Memory B cell (primary cell): ENCODE results near the gene SLC9A3.

Experiments
- ATAC-seq: fragments of 150-1000 bp; cut with Tn5 transposase; 2 replicates; pipeline ENCODE4 v1.10.0; 2021; ENCODE audit warnings: low read depth, mild to moderate bottlenecking, moderate library complexity
- DNase-seq, 2 donors: peaks; one replicate each; pipeline ENCODE4 v3.0.0; 2022; ENCODE audit warnings: low spot score in 2 of 2
- H3K27ac Mint-ChIP-seq: one replicate; pipeline ENCODE4 v1.8.0; 2022; ENCODE audit warnings: mild to moderate bottlenecking, moderate library complexity, mixed read lengths
- H3K27me3 Mint-ChIP-seq: one replicate; pipeline ENCODE4 v1.8.0; 2022; ENCODE audit warnings: mixed read lengths
- H3K36me3 Mint-ChIP-seq: one replicate; pipeline ENCODE4 v1.8.0; 2022; ENCODE audit warnings: mild to moderate bottlenecking, mixed read lengths
- H3K4me1 Mint-ChIP-seq: one replicate; pipeline ENCODE4 v1.8.0; 2022; ENCODE audit warnings: mixed read lengths
- H3K4me3 Mint-ChIP-seq: one replicate; pipeline ENCODE4 v1.8.0; 2022; ENCODE audit warnings: mild to moderate bottlenecking, moderate library complexity, mixed read lengths
- H3K9me3 Mint-ChIP-seq: one replicate; pipeline ENCODE4 v1.8.0; 2022; ENCODE audit warnings: mixed read lengths

Gene SLC9A3

DNA sequence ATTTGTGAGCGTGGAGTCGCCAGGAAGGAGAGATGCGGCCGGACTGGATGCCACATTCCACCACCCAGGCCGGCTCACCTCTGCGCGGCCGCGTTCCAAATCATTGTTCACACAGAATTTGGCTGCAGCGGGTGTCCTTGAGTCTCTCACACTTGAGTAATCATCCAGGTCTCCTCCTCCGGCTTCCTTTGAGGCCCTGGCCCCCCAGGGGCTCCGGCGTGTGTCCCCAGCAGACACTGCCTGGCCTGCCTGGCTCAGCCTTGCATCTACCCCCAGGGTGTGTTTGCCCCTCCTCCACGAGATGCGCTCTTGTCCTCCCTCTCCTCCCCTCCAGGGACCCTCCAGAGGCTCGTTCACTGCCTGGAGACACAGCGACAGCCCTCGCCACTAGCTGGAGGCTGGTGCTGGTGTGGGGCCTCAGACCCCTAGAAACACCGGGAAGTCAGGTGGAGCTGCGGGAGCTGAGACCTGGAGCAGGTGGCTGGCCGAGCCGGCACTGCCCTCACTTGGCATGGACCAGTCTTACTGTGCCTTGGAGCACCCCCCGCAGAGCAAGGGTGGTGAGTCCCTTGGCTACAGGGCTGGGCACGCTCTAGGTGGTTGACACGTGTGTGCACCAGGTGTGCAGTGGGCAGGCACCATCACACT, 7.0 kb upstream of the SLC9A3 start:
- peaks cover 3% of the 10 kb centered on the region for H3K36me3 Mint-ChIP-seq
- peaks cover 16% of the 10 kb centered on the region for H3K27me3 Mint-ChIP-seq
- no peak for ATAC-seq

DNA sequence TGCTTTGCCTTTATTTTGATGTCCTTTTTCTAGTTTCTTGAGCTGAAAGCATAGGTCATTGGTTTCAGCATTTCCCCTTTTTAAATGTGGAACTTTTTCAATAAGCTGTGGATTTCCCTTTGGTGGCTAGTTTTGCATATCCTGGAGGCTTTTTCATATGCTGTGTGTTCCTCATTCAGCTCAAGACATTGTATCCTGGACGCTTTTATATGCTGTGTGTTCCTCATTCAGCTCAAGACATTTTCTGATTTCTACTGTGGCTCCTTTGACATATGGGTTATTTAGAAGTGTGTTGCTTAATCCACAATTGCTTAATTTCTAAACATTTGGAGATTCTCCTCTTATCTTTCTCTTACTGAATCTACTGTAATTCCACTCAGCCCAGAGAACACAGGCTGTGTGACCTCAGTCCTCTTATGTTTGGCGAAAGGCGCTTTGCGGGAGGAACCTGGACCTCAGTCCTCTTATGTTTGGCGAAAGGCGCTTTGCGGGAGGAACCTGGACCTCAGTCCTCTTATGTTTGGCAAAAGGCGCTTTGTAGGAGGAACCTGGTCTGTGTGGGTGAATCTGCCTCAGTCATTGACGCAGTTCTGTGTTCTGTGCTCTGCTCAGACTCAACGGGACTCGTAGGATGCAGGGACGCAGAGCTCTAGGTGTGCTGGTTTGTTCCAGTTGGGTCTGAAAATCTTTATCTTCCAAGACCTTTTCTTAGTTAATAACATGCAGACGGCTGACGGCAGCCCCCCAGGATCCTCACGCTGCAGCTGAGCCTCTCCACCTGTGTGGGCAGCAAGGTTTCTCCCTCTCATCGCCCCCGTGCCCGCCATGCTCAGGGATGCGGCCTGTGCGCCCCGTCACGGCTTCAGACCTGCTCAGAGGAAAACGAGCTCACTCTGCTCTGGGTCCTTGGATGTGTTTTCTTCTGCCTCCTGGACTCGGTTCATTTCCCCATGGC, 6.0 kb upstream of the SLC9A3 start:
- ATAC-seq (peak; percentile 96), DNase-seq (peak in 1 of 2 donors; percentile 53)
- Mint-ChIP-seq H3K27ac (no peak overlapping the region), H3K4me3 (peak overlapping the region; percentile 6), H3K4me1 (peaks cover 28% of the 10 kb centered on the region), H3K9me3 (peaks cover 8% of the 10 kb centered on the region), H3K27me3 (peaks cover 24% of the 10 kb centered on the region), H3K36me3 (peaks cover 5% of the 10 kb centered on the region)

More for the DNA sequence above, 7.0 kb upstream of the SLC9A3 start:
- Mint-ChIP-seq H3K9me3 (peaks cover 9% of the 10 kb centered on the region), H3K27ac (no peak overlapping the region), H3K4me3 (no peak overlapping the region), H3K4me1 (peaks cover 24% of the 10 kb centered on the region)
- DNase-seq = no peak

DNA sequence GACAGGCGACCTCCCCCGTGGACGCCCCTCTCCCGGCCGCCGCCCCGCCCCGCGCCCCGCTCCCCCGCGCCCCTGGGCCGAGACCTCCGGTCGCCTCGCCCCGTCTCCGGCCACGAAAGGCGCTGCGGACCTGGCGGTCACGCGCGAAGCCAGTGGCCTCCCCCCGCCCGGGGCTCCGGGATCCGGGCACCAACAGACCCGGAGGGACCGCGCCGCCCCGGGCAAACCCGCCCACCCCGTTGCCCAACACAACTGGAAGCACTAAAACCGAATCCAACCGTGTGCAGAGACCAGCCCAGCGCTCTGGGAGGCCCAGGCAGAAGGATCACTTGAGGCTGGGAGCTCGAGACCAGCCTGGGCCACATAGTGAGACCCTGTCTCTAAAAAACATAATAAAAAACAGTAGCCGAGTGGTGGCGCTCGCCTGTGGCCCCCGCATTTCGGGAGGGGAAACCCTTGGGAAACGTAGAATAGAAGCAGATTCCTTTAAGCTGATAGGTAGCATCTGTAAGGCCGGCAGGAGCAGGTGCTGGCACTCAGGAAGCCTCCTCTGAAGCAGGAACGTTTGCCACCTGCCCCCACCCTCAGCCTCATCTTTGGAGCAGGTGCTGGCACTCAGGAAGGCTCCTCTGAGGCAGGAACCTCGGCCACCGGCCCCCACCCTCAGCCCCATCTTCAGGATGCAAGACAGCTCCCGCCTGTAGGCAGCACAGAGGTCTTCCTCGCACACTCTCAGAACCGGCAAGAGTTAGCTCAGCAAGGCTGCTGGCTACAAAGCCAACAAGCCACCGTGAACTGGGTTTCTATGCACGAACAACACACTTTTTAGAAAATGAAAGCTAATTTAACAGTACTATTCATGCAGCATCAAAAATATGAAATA, 4.6 kb upstream of the SLC9A3 start:
- DNase-seq (no peak), ATAC-seq (no peak)
- no peak overlapping the region for H3K4me3 Mint-ChIP-seq
- peaks cover 27% of the 10 kb centered on the region for H3K27me3 Mint-ChIP-seq
- peaks cover 7% of the 10 kb centered on the region for H3K36me3 Mint-ChIP-seq
- no peak overlapping the region for H3K27ac Mint-ChIP-seq
- H3K9me3 Mint-ChIP-seq = peaks cover 8% of the 10 kb centered on the region
- peaks cover 33% of the 10 kb centered on the region for H3K4me1 Mint-ChIP-seq

DNA sequence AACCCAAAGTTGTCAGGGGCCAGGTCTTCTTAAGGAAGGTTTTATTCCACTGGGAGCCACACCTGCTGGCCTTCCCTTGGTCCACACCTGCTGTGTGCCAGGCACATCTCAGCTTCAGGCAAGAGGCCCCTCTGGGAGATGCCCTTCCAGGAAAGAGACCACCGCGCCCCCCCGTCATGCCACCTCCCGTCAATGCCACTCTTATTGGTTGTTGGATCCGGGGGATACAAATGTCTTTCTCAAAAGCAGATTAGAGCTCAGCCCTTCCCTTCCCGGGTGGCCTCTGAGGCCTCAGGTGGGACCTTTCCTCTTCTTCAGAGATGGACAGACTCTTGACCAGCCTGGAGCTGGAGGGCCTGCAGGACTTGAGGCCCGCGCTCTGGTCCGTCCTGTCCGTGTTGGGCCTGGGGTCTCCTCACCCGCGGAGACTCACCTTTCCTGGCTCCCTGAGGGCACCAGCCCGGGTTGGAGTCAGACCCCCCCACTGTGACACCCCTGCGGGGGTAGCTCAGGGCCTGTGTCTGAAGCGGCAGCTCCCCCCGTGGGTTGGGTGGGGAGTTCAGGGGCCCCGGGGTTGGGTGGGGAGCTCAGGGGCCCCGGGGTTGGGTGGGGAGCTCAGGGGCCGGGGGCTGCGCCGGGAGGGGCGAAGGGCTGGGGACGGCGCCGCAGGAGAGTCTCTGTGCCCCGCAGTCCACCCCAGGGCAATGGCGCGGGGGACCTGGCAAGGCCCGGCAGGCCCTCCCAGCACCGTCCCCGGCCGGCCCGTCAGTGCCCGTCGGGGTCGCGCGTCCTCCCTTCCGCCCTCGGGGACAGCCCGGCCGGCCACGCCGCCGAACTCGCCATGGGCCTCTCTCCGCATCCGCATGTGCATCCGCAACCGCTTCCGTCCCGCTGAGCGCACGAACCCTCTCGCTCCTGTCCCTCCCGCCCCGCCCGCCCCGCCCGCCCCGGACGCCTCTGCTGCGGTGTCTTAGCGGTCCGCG, 3.7 kb upstream of the SLC9A3 start:
- Mint-ChIP-seq H3K27me3 (peaks cover 28% of the 10 kb centered on the region), H3K27ac (no peak overlapping the region), H3K4me1 (peaks cover 35% of the 10 kb centered on the region), H3K4me3 (no peak overlapping the region), H3K36me3 (peaks cover 7% of the 10 kb centered on the region), H3K9me3 (peaks cover 8% of the 10 kb centered on the region)
- ATAC-seq (no peak), DNase-seq (no peak)

GRCh38 chr5:526456-527088, 2.3 kb upstream of the SLC9A3 start:
- peaks cover 8% of the 10 kb centered on the region for H3K9me3 Mint-ChIP-seq
- H3K27me3 Mint-ChIP-seq = peaks cover 30% of the 10 kb centered on the region
- peaks cover 35% of the 10 kb centered on the region for H3K4me1 Mint-ChIP-seq
- H3K27ac Mint-ChIP-seq = no peak overlapping the region
- no peak overlapping the region for H3K4me3 Mint-ChIP-seq
- DNase-seq (no peak), ATAC-seq (no peak)
- peaks cover 7% of the 10 kb centered on the region for H3K36me3 Mint-ChIP-seq

DNA sequence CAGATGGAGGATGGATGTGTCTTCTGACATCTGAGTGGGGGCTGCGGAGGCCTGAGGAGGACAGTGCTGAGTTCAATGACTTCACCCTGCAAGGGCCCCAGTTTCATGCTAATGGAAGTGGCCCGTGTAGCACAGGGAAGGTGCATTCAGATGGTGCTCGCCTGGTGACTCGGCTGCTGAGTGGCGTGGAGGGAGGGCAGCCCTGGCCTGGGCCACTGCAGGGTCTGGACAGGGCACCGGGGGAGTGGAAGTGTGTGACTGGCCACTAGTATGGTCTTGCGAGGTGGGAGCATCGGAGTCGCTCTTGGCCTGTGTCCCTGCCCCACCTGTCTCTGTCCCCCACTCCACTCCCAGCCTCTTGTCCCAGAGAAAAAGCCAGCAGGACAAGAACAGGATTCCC, 1.7 kb upstream of the SLC9A3 start:
- peaks cover 30% of the 10 kb centered on the region for H3K4me1 Mint-ChIP-seq
- H3K27ac Mint-ChIP-seq = no peak overlapping the region
- no peak for DNase-seq
- H3K36me3 Mint-ChIP-seq = peaks cover 7% of the 10 kb centered on the region
- ATAC-seq = no peak
- peaks cover 8% of the 10 kb centered on the region for H3K9me3 Mint-ChIP-seq
- peaks cover 34% of the 10 kb centered on the region for H3K27me3 Mint-ChIP-seq
- peak overlapping the region; percentile 29 for H3K4me3 Mint-ChIP-seq

DNA sequence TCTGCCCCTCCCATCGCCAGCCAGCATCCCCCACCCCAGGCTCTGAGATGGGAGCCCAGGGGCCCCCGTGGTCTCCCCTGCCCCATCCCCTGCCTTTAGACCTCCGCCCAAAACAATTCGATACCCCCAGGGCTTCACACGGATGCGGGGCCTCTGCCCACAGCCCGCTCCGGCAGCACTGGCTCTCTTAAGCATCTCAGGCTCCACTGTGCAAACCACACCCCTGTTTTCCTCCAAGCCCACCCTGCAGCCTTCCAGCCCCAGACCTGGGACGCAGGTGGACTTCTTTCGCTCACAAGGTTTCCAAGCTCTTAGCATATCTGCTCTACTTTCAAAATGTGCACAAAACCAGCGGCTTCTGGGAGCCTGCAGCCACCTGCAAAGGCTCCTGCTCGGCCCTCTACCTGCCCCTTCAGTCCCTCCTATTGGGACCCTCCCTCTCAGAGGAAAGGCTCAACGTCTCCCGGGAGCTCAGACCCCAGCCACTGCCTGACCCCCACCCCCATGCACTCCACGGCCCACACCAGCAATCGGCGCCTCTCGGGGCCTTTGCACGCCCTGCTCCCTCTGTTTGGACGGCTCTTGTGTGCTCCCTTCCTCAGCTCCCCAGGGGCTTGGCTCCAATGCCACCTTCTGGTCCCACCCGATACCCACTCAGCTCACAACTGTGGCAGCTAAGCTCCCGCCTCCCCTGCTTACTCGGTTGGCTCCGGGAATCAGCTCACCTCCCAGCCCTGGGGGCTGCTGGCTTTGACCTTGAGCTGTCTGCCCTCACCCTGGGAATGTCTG, 918 bp upstream of the SLC9A3 start:
- Mint-ChIP-seq H3K4me1 (peaks cover 24% of the 10 kb centered on the region), H3K4me3 (peak overlapping the region; percentile 49)

GRCh38 chr5:523441-524222, 617 bp downstream of the SLC9A3 start:
- no peak for DNase-seq

More for the DNA sequence above, 918 bp upstream of the SLC9A3 start:
- H3K27ac Mint-ChIP-seq = no peak overlapping the region
- DNase-seq = no peak
- H3K9me3 Mint-ChIP-seq = peaks cover 5% of the 10 kb centered on the region
- ATAC-seq = no peak
- peaks cover 37% of the 10 kb centered on the region for H3K27me3 Mint-ChIP-seq
- peaks cover 7% of the 10 kb centered on the region for H3K36me3 Mint-ChIP-seq

DNA sequence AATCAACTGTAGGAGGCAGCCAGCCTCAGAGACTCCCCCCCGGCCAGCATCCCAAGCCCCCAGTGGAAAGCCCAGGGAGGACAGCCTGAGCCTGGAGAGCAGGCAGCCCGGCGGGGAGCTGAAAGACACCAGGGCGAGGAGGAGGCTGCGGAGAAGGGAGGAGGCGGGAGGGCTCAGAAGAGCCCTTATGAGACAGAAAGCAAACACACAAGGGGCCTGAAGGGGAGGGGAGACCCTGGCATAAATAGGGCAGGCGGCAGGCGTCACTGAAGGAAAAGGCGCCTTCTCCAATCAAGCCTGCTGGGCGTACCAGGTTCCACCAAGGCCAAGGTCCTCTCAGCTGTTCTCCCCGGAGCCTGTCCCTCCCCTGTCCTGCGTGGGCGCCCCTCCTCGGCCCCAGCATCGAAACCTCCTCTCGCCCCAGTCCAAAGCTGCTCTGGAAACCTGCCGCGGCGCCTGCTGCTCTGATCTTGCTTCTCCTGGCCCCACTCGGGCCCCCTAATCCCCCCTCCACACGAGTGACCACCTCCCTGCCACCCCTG, 1.3 kb downstream of the SLC9A3 start:
- peaks cover 4% of the 10 kb centered on the region for H3K36me3 Mint-ChIP-seq

More at GRCh38 chr5:523441-524222, 617 bp downstream of the SLC9A3 start:
- no peaks in the 10 kb centered on the region for H3K9me3 Mint-ChIP-seq
- no peak overlapping the region for H3K27ac Mint-ChIP-seq
- peaks cover 37% of the 10 kb centered on the region for H3K27me3 Mint-ChIP-seq
- H3K4me1 Mint-ChIP-seq = peaks cover 14% of the 10 kb centered on the region
- peaks cover 4% of the 10 kb centered on the region for H3K36me3 Mint-ChIP-seq
- H3K4me3 Mint-ChIP-seq = no peak overlapping the region
- ATAC-seq = no peak

GRCh38 chr5:522116-522515, 2.1 kb downstream of the SLC9A3 start:
- ATAC-seq (no peak), DNase-seq (no peak)
- peaks cover 7% of the 10 kb centered on the region for H3K9me3 Mint-ChIP-seq
- no peak overlapping the region for H3K27ac Mint-ChIP-seq
- H3K4me3 Mint-ChIP-seq = no peak overlapping the region
- peaks cover 10% of the 10 kb centered on the region for H3K36me3 Mint-ChIP-seq
- peaks cover 16% of the 10 kb centered on the region for H3K4me1 Mint-ChIP-seq
- peaks cover 44% of the 10 kb centered on the region for H3K27me3 Mint-ChIP-seq

More for the DNA sequence above, 1.3 kb downstream of the SLC9A3 start:
- peaks cover 14% of the 10 kb centered on the region for H3K4me1 Mint-ChIP-seq
- no peak overlapping the region for H3K27ac Mint-ChIP-seq
- no peak for ATAC-seq
- no peak for DNase-seq
- no peaks in the 10 kb centered on the region for H3K9me3 Mint-ChIP-seq
- H3K4me3 Mint-ChIP-seq = no peak overlapping the region
- peaks cover 38% of the 10 kb centered on the region for H3K27me3 Mint-ChIP-seq

GRCh38 chr5:521680-522079, 2.6 kb downstream of the SLC9A3 start:
- DNase-seq = no peak
- Mint-ChIP-seq H3K27ac (no peak overlapping the region), H3K9me3 (peaks cover 10% of the 10 kb centered on the region), H3K36me3 (peaks cover 12% of the 10 kb centered on the region), H3K4me3 (no peak overlapping the region), H3K4me1 (peaks cover 18% of the 10 kb centered on the region), H3K27me3 (peaks cover 46% of the 10 kb centered on the region)
- no peak for ATAC-seq
